MM.1S (cell line): ENCODE results near the gene FAM227B.

Source experiments
- DNase-seq: peaks from one replicate; pipeline ENCODE4 v3.0.0-alpha.2; 2015
- H2AFZ ChIP-seq: fragments of 300-600 bp; sonication (generic); 2 replicates; pipeline ENCODE4 v1.6.0; 2016; ENCODE audit warnings: antibody characterized with exemption, low read length
- H3F3A ChIP-seq: fragments of 300-600 bp; sonication (generic); 2 replicates; pipeline ENCODE4 v1.6.1; 2016; ENCODE audit warnings: mild to moderate bottlenecking, antibody characterized with exemption, low read length, moderate library complexity, mixed read lengths; ENCODE audit not compliant: insufficient read depth
- H3K27ac ChIP-seq: fragments of 300-600 bp; sonication (generic); 2 replicates; pipeline ENCODE4 v1.5.1; 2016; ENCODE audit warnings: mild to moderate bottlenecking, low read length
- H3K27me3 ChIP-seq: fragments of 300-600 bp; sonication (generic); replicated peaks from 2 replicates; pipeline ENCODE4 v1.6.0; 2016; ENCODE audit warnings: low read length; ENCODE audit not compliant: insufficient read depth
- H3K36me3 ChIP-seq: fragments of 300-600 bp; sonication (generic); replicated peaks from 2 replicates; pipeline ENCODE4 v1.6.1; 2016; ENCODE audit warnings: mild to moderate bottlenecking, low read length, mixed read lengths; ENCODE audit not compliant: insufficient read depth
- H3K4me1 ChIP-seq: fragments of 300-600 bp; sonication (generic); 2 replicates; pipeline ENCODE4 v1.6.1; 2016; ENCODE audit warnings: low read length, mixed read lengths
- H3K4me2 ChIP-seq: fragments of 300-600 bp; sonication (generic); 2 replicates; pipeline ENCODE4 v1.6.0; 2016; ENCODE audit warnings: low read depth, low read length
- H3K4me3 ChIP-seq: fragments of 300-600 bp; sonication (generic); 2 replicates; pipeline ENCODE4 v1.5.1; 2016; ENCODE audit warnings: low read length, mixed read lengths
- H3K79me2 ChIP-seq: fragments of 300-600 bp; sonication (generic); 2 replicates; pipeline ENCODE4 v1.6.1; 2016; ENCODE audit warnings: mixed run types, low read length, mixed read lengths
- H3K9ac ChIP-seq: fragments of 300-600 bp; sonication (generic); 2 replicates; pipeline ENCODE4 v1.6.1; 2016; ENCODE audit warnings: low read length, mixed read lengths
- H3K9me2 ChIP-seq: fragments of 300-600 bp; sonication (generic); replicated peaks from 2 replicates; pipeline ENCODE4 v1.6.1; 2016; ENCODE audit warnings: mild to moderate bottlenecking, low read length, mixed read lengths; ENCODE audit not compliant: insufficient read depth
- H3K9me3 ChIP-seq: fragments of 300-600 bp; sonication (generic); replicated peaks from 2 replicates; pipeline ENCODE4 v1.6.1; 2016; ENCODE audit warnings: mild to moderate bottlenecking, low read length, mixed read lengths; ENCODE audit not compliant: insufficient read depth
- H4K20me1 ChIP-seq: fragments of 300-600 bp; sonication (generic); 2 replicates; pipeline ENCODE4 v1.6.1; 2016; ENCODE audit warnings: mild to moderate bottlenecking, low read length, moderate library complexity, mixed read lengths; ENCODE audit not compliant: insufficient read depth
- EZH2 ChIP-seq: fragments of 300-600 bp; sonication (generic); optimal IDR thresholded peaks from 2 replicates; pipeline ENCODE3; 2017; ENCODE audit warnings: low read depth, mild to moderate bottlenecking, antibody characterized with exemption, low read length, mixed read lengths
- EZH2phosphoT487 ChIP-seq: fragments of 300-600 bp; sonication (generic); IDR thresholded peaks from 2 replicates; pipeline ENCODE4 v1.6.1; 2018; ENCODE audit warnings: antibody characterized with exemption, low read length
- TF ChIP-seq, protein P1 (sequence below): fragments of 300-600 bp; sonication (generic); IDR thresholded peaks from 2 replicates; pipeline ENCODE4 v1.5.1; 2016; ENCODE audit warnings: antibody characterized with exemption, low read length, mixed read lengths

The FAM227B gene

DNA sequence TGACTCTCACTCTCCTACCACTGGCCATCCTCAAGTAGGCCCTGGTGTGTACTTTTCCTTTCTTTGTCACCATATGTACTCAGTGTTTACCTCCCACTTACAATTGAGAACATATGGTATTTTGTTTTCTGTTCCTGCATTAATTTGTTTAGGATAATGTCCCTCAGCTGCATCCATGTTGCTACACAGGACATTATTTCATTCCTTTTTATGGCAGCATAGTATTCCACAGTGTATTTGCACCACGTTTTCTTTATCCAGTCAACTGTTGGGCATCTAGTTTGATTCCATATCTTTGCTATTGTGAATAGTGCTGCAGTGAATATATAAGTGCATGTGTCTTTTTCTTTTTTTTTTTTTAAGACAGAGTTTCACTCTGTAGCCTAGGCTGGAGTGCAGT is 324.4 kb downstream of the FAM227B start:
- Histone ChIP-seq H3K27ac (no peak overlapping the region), H3K9ac (no peak overlapping the region), H3F3A (no peaks in the 10 kb centered on the region), H3K79me2 (peaks cover 29% of the 10 kb centered on the region), H3K9me2 (no peaks in the 10 kb centered on the region), H3K27me3 (no peaks in the 10 kb centered on the region), H2AFZ (no peak overlapping the region), H4K20me1 (no peaks in the 10 kb centered on the region), H3K4me1 (no peaks in the 10 kb centered on the region), H3K4me3 (no peak overlapping the region), H3K4me2 (no peak overlapping the region), H3K36me3 (no peaks in the 10 kb centered on the region), H3K9me3 (no peaks in the 10 kb centered on the region)
- no peak for DNase-seq
- TF ChIP-seq EZH2phosphoT487: no peak

GRCh38 chr15:49293941-49294340 is 326.7 kb downstream of the FAM227B start:
- no peaks in the 10 kb centered on the region for H3K9me3 ChIP-seq
- TF ChIP-seq EZH2 (no peak), EZH2phosphoT487 (no peak)
- TF ChIP-seq, protein P1, sequence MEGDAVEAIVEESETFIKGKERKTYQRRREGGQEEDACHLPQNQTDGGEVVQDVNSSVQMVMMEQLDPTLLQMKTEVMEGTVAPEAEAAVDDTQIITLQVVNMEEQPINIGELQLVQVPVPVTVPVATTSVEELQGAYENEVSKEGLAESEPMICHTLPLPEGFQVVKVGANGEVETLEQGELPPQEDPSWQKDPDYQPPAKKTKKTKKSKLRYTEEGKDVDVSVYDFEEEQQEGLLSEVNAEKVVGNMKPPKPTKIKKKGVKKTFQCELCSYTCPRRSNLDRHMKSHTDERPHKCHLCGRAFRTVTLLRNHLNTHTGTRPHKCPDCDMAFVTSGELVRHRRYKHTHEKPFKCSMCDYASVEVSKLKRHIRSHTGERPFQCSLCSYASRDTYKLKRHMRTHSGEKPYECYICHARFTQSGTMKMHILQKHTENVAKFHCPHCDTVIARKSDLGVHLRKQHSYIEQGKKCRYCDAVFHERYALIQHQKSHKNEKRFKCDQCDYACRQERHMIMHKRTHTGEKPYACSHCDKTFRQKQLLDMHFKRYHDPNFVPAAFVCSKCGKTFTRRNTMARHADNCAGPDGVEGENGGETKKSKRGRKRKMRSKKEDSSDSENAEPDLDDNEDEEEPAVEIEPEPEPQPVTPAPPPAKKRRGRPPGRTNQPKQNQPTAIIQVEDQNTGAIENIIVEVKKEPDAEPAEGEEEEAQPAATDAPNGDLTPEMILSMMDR: no peak
- no peaks in the 10 kb centered on the region for H3K27me3 ChIP-seq
- no peak for DNase-seq
- H4K20me1 ChIP-seq: no peaks in the 10 kb centered on the region
- no peak overlapping the region for H3K9ac ChIP-seq
- no peaks in the 10 kb centered on the region for H3K36me3 ChIP-seq
- H3K79me2 ChIP-seq: peaks cover 9% of the 10 kb centered on the region
- no peaks in the 10 kb centered on the region for H3K9me2 ChIP-seq
- H3K4me3 ChIP-seq: no peak overlapping the region
- peaks cover 15% of the 10 kb centered on the region for H3K4me1 ChIP-seq
- H3K27ac ChIP-seq: no peak overlapping the region
- no peaks in the 10 kb centered on the region for H3F3A ChIP-seq
- H2AFZ ChIP-seq: no peak overlapping the region
- H3K4me2 ChIP-seq: no peak overlapping the region

DNA sequence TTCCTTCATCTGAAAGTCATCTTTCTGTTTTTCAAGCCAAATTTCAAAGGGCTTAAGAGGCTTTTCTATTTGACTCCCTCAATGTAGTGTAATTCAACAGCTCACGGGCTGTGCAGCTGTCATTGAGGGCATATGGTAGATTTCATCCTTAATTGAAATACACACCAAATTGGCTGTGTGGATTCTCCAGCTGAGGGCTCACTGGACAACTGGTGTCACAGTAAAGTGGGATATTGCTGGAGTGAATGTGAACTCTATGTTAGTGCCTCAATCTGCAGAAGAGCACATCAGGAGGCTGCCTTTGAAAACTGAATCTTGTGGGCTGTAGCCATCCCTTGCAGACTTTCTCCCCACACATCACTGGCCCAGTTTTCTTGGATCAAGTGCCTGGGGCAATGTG is 330.4 kb downstream of the FAM227B start:
- H3K4me1 ChIP-seq: peaks cover 39% of the 10 kb centered on the region
- no peaks in the 10 kb centered on the region for H3K79me2 ChIP-seq
- H3K9ac ChIP-seq: no peak overlapping the region
- no peak for TF ChIP-seq EZH2
- TF ChIP-seq, protein P1: no peak
- no peak for TF ChIP-seq EZH2phosphoT487
- H4K20me1 ChIP-seq: no peaks in the 10 kb centered on the region
- no peak overlapping the region for H3K4me3 ChIP-seq
- DNase-seq: no peak
- peak overlapping the region; percentile 20; the same call in 1 of the 2 replicates for H3K4me2 ChIP-seq
- no peaks in the 10 kb centered on the region; the same call in 1 of the 2 replicates for H3F3A ChIP-seq
- peak overlapping the region; percentile 46; the same call in 1 of the 2 replicates for H3K27ac ChIP-seq
- no peaks in the 10 kb centered on the region for H3K9me3 ChIP-seq
- no peak overlapping the region for H2AFZ ChIP-seq
- H3K36me3 ChIP-seq: no peaks in the 10 kb centered on the region
- H3K9me2 ChIP-seq: no peaks in the 10 kb centered on the region
- H3K27me3 ChIP-seq: no peaks in the 10 kb centered on the region

DNA sequence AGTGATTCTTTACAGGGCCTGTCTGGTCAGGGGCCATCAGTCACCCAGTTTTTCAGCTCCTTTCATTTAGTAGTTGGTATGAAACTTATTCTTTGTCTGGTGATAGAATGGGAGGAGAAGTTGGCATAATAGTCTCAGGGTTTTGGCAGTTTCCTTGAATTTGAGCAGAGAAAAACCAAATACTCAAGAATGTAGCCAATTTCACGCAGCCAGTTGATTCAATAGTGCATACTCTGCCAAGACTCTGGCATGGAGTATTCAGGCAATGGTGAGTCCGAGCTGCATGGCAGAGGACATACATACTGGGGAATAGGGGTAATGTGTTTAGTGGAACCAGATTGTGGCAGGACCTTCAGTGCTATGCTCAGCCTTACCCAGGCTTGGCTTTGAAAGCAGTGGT is 332.2 kb downstream of the FAM227B start:
- Histone ChIP-seq H3K9me3 (no peaks in the 10 kb centered on the region), H3K9me2 (no peaks in the 10 kb centered on the region), H3K4me3 (no peak overlapping the region), H2AFZ (no peak overlapping the region), H3K79me2 (no peaks in the 10 kb centered on the region), H3K36me3 (no peaks in the 10 kb centered on the region), H3K27me3 (no peaks in the 10 kb centered on the region), H3K27ac (peak overlapping the region; percentile 21; the same call in 1 of the 2 replicates), H3K9ac (no peak overlapping the region), H3K4me1 (peaks cover 39% of the 10 kb centered on the region), H4K20me1 (no peaks in the 10 kb centered on the region), H3F3A (no peaks in the 10 kb centered on the region; the same call in 1 of the 2 replicates), H3K4me2 (no peak overlapping the region)
- no peak for DNase-seq
- TF ChIP-seq EZH2phosphoT487: no peak
- TF ChIP-seq, protein P1: no peak
- TF ChIP-seq EZH2: no peak
